Activated naive CD8-positive, alpha-beta T cell (primary cell): Measurements from ENCODE around the gene POLR3H.
"Not testable (repeated sequence)": the region's sequence is repeated elsewhere in the genome, so short reads cannot be mapped to it uniquely, and the experiment has no call there.

Experiments used
- H3K27ac Mint-ChIP-seq: one replicate; pipeline ENCODE4 v1.8.0; 2021; ENCODE audit warnings: mixed read lengths
- H3K27me3 Mint-ChIP-seq: one replicate; pipeline ENCODE4 v1.8.0; 2021; ENCODE audit warnings: mixed read lengths
- H3K36me3 Mint-ChIP-seq: one replicate; pipeline ENCODE4 v1.8.0; 2021; ENCODE audit warnings: mixed read lengths
- H3K4me1 Mint-ChIP-seq: one replicate; pipeline ENCODE4 v1.8.0; 2021; ENCODE audit warnings: low read depth, mixed read lengths
- H3K4me3 Mint-ChIP-seq: one replicate; pipeline ENCODE4 v1.8.0; 2021; ENCODE audit warnings: mild to moderate bottlenecking, mixed read lengths
- H3K9me3 Mint-ChIP-seq: one replicate; pipeline ENCODE4 v1.8.0; 2021; ENCODE audit warnings: low read depth, mixed read lengths

POLR3H gene

DNA sequence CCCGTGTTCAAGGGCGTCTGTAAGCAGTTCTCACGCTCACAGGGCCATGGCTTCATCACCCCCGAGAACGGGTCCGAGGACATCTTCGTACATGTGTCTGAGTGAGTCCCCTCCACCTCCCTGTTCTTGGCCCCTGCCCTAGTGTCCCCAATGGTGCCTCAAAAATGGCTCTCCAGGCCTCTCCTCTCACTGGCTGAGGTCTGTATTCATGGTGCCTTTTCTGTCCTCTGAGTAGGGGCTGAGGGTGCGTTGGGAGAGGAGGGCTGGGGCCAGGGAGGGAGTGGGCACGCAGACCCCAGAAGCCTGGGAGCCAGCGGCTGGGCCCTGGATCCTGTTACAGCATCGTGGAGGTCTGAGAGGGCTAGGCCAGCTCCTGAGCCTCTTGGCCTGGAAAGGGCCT is 29.4 kb upstream of the POLR3H start:
- Mint-ChIP-seq H3K27ac (no peak overlapping the region), H3K27me3 (no peaks in the 10 kb centered on the region), H3K36me3 (no peaks in the 10 kb centered on the region), H3K4me1 (no peaks in the 10 kb centered on the region), H3K4me3 (no peak overlapping the region), H3K9me3 (no peaks in the 10 kb centered on the region)

DNA sequence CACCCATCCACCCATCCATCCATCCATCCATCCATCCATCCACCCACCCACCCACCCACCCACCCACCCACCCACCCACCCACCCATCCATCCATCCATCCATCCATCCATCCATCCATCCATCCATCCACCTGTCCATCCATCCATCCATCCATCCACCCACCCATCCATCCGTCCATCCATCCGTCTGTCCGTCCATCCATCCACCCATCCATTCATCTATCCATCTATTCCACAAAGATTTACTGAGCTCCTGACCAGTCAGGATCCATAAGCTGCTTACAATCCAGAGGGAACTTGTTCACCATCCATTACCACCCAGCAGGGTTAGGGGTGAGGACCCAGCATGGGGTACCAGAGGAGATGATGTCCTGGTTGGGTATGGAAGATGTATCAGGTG is 28.0 kb upstream of the POLR3H start:
- not testable (repeated sequence) for H3K9me3 Mint-ChIP-seq, H3K27me3 Mint-ChIP-seq, H3K27ac Mint-ChIP-seq, H3K36me3 Mint-ChIP-seq, H3K4me1 Mint-ChIP-seq, H3K4me3 Mint-ChIP-seq

DNA sequence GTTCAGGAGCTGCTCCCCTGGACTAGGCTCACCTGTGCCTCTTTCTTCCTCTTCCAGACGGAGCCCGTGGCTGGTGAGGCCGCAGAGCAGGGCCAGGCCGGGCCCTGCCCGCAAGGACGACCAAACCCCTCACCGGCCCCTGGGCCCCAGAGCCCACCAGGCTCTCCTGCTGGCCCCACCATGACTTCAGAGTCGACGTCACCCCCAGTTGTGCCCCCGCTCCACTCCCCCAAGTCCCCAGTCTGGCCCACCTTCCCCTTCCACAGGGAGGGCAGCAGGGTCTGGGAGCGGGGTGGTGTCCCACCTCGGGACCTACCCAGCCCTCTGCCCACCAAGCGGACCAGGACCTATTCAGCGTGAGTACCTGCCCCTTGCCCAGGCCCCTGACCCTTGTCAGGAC is 27.5 kb upstream of the POLR3H start:
- H3K36me3 Mint-ChIP-seq: no peaks in the 10 kb centered on the region
- H3K27me3 Mint-ChIP-seq: no peaks in the 10 kb centered on the region
- H3K4me1 Mint-ChIP-seq: no peaks in the 10 kb centered on the region
- no peaks in the 10 kb centered on the region for H3K9me3 Mint-ChIP-seq
- no peak overlapping the region for H3K4me3 Mint-ChIP-seq
- H3K27ac Mint-ChIP-seq: no peak overlapping the region

DNA sequence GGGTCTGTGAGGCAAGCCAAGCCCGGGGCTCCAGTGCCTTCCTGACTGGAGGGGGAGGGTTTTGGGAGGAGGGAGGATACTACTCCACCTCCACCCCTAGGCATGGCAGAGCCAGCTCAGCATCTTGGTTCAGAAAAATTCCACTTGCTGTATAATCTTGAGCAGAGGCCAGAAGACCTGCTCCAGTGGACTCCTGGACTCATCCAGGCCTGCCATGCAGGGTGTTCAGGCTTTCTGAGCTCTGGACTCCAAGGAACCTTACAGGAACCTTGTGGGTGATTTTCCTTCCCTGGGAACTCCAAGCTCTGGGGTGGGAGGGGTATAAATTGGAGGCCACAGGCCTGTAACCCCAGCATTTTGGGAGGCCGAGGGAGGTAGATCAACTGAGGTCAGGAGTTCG is 26.0 kb upstream of the POLR3H start:
- Mint-ChIP-seq H3K4me3 (no peak overlapping the region), H3K9me3 (no peaks in the 10 kb centered on the region), H3K4me1 (no peaks in the 10 kb centered on the region), H3K36me3 (no peaks in the 10 kb centered on the region), H3K27me3 (no peaks in the 10 kb centered on the region), H3K27ac (no peak overlapping the region)

DNA sequence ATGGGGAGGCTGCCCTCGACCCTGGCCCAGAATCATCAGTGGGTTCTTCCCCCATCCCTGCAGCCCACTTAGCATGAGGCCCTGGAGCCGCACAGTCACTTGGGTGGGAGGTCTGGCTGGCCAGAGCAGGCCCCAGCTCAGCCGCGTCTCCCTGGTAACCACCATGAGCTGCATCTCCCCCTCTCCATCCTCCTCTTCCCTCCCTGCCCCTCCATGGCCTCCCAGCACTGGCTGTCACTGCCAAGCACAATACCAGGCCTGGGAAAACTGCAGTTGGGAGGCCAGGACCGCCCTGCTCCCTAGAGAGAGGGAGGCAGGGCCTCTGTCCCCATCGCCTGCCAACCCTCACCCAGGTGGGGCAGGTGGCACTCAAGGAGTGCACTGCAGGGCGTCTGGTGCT is 24.5 kb upstream of the POLR3H start:
- Mint-ChIP-seq H3K36me3 (no peaks in the 10 kb centered on the region), H3K27me3 (no peaks in the 10 kb centered on the region), H3K4me3 (no peak overlapping the region), H3K4me1 (no peaks in the 10 kb centered on the region), H3K9me3 (no peaks in the 10 kb centered on the region), H3K27ac (no peak overlapping the region)

GRCh38 chr22:41567512-41567768 is 23.2 kb upstream of the POLR3H start:
- H3K27me3 Mint-ChIP-seq: no peaks in the 10 kb centered on the region
- H3K4me3 Mint-ChIP-seq: no peak overlapping the region
- no peaks in the 10 kb centered on the region for H3K36me3 Mint-ChIP-seq
- H3K27ac Mint-ChIP-seq: no peak overlapping the region
- H3K9me3 Mint-ChIP-seq: no peaks in the 10 kb centered on the region
- no peaks in the 10 kb centered on the region for H3K4me1 Mint-ChIP-seq

DNA sequence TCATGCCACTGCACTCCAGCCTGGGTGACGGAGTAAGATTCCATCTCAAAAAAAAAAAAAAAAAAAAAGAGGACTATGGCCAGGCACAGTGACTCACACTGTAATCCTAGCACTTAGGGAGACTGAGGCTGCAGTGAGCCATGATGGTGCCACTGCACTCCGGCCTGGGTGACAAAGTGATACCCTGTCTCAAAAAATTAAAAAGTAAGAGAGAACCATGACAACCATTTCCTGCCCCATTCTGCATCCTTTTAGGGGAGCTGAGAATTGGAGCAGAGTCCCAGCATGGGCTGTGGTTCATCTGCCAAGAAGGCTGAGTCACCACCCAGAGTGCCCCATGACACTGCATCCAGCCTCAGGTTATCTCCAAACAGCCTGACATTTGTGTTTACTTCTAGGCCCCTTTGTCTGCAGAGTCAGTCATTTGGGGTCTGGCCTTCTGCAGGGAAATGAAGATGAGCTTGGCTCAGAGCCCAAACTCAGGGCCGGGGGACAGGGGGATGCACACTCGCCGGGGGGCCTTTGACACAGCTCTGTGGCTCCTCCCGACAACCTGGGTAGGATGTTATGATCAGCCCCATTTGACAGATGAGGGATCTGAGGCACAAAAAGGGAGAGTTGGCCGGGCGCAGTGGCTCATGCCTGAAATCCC is 21.3 kb upstream of the POLR3H start:
- Mint-ChIP-seq H3K9me3 (no peaks in the 10 kb centered on the region), H3K4me1 (no peaks in the 10 kb centered on the region), H3K4me3 (no peak overlapping the region), H3K27me3 (peaks cover 5% of the 10 kb centered on the region), H3K36me3 (no peaks in the 10 kb centered on the region), H3K27ac (no peak overlapping the region)

GRCh38 chr22:41564563-41564962 is 20.3 kb upstream of the POLR3H start:
- Mint-ChIP-seq H3K36me3 (no peaks in the 10 kb centered on the region), H3K27me3 (peaks cover 5% of the 10 kb centered on the region), H3K4me3 (no peak overlapping the region), H3K27ac (no peak overlapping the region), H3K9me3 (no peaks in the 10 kb centered on the region), H3K4me1 (no peaks in the 10 kb centered on the region)

DNA sequence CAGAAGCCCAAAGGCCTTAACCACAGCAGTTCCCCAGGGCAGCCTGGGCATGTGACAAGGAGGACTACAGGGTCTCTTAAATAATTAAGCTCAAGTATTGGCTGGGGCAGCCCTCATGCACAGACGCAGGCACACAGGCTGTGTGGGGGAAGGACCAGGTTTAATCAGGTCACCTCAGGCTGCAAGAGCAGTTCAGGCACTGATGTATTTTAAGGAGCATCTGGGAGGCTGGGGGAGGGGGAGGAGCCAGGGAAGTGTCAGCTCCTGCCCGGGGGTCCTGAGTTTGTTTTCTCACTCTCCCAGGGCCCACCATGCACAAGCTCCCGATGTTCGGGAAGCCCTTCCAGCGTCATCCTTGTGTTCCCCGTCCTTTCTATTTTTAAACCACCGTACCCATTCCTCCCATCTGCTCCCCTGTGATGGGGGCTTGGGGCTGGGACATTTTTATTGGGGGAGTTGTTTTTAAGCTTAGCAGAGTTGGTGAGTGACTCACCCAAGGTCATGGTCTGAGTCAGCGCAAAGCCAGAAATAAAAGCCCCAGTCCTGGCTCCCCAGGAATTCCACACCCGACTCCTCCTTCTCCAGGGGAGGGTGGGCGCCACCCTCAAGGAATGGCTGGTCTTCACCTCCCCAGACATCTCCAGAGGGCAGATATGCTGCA is 18.9 kb upstream of the POLR3H start:
- Mint-ChIP-seq H3K4me1 (no peaks in the 10 kb centered on the region), H3K27ac (no peak overlapping the region), H3K27me3 (peaks cover 5% of the 10 kb centered on the region), H3K36me3 (no peaks in the 10 kb centered on the region), H3K4me3 (no peak overlapping the region), H3K9me3 (no peaks in the 10 kb centered on the region)

DNA sequence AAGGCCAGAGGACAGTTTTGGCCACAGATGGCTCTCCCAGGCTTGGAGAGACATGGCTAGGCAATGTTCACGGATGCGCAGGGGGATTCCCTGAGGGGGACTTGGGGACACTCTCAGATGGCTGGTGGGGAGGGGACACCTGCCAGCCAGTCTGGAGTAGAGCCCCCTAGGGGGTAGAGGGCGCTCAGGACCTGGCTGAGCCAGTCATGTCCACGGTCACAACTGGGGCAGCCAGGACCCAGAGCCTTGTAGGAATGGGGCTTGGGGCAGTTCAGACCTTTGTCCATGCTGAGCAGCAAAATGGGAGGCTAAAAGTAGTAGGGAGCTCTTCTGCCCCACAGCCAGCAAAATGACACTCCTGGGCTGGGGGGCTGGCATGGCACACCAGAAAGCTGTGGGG is 18.2 kb upstream of the POLR3H start:
- peaks cover 5% of the 10 kb centered on the region for H3K27me3 Mint-ChIP-seq

DNA sequence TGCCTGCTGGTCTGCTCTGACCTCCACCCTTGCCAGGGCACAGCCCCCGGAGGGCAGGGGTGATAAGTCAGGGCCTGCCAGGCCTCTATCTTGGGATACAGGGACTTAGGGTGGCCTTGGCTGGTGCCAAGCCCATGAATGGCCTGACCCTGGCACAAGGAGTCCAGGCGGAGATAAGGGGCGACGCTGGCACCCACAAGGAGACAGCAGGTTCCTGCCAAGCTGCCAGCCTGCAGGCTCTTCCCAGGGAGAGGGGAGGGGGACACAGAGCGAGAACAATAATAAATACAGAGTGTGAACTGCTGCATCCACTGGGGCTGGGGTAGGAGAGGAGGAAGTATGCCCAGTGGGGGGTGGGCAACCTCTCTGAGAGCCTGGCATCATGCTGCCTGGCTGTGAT is 17.5 kb upstream of the POLR3H start:
- Mint-ChIP-seq H3K4me1 (peaks cover 1% of the 10 kb centered on the region), H3K4me3 (no peak overlapping the region), H3K27ac (no peak overlapping the region), H3K36me3 (no peaks in the 10 kb centered on the region), H3K9me3 (no peaks in the 10 kb centered on the region), H3K27me3 (peaks cover 7% of the 10 kb centered on the region)

More for the DNA sequence above, 18.2 kb upstream of the POLR3H start:
- Mint-ChIP-seq H3K9me3 (no peaks in the 10 kb centered on the region), H3K27ac (no peak overlapping the region), H3K4me1 (no peaks in the 10 kb centered on the region), H3K4me3 (no peak overlapping the region), H3K36me3 (no peaks in the 10 kb centered on the region)

- no peaks in the 10 kb centered on the region for H3K36me3 Mint-ChIP-seq
- peaks cover 8% of the 10 kb centered on the region for H3K27me3 Mint-ChIP-seq
- H3K27ac Mint-ChIP-seq: no peak overlapping the region
- no peak overlapping the region for H3K4me3 Mint-ChIP-seq
- no peaks in the 10 kb centered on the region for H3K9me3 Mint-ChIP-seq
- peaks cover 3% of the 10 kb centered on the region for H3K4me1 Mint-ChIP-seq
These were observed 17.1 kb upstream of the POLR3H start for GRCh38 chr22:41561335-41561734.

GRCh38 chr22:41560095-41560471 is 15.8 kb upstream of the POLR3H start:
- Mint-ChIP-seq H3K4me1 (peaks cover 4% of the 10 kb centered on the region), H3K9me3 (no peaks in the 10 kb centered on the region), H3K27me3 (peaks cover 9% of the 10 kb centered on the region), H3K4me3 (no peak overlapping the region), H3K36me3 (no peaks in the 10 kb centered on the region), H3K27ac (no peak overlapping the region)

GRCh38 chr22:41558241-41558630 is 14.0 kb upstream of the POLR3H start:
- not testable (repeated sequence) for H3K27me3 Mint-ChIP-seq, H3K36me3 Mint-ChIP-seq, H3K9me3 Mint-ChIP-seq, H3K4me3 Mint-ChIP-seq, H3K27ac Mint-ChIP-seq, H3K4me1 Mint-ChIP-seq

- peaks cover 9% of the 10 kb centered on the region for H3K27me3 Mint-ChIP-seq
- peaks cover 4% of the 10 kb centered on the region for H3K4me1 Mint-ChIP-seq
- H3K36me3 Mint-ChIP-seq: no peaks in the 10 kb centered on the region
- no peak overlapping the region for H3K27ac Mint-ChIP-seq
- H3K4me3 Mint-ChIP-seq: no peak overlapping the region
- H3K9me3 Mint-ChIP-seq: no peaks in the 10 kb centered on the region
These were observed 13.4 kb upstream of the POLR3H start for GRCh38 chr22:41557401-41558240.

DNA sequence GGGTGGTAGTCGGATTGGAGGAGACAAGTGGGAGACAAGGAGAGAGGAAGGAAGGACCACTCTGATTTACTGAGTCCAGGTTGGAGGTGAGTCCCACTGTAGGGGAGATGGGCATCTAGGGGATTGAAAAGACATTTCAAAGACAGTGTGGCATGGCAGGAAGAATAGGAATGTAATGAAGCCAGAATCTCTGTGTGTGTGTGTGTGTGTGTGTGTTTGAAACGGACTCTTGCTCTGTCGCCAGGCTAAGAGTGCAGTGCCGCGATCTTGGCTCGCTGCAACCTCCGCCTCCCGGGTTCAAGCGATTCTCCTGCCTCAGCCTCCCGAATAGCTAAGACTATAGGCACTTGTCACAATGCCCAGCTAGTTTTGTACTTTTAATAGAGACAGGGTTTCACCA is 12.3 kb upstream of the POLR3H start:
- peaks cover 4% of the 10 kb centered on the region for H3K4me1 Mint-ChIP-seq
- H3K27ac Mint-ChIP-seq: no peak overlapping the region
- peaks cover 9% of the 10 kb centered on the region for H3K27me3 Mint-ChIP-seq
- H3K4me3 Mint-ChIP-seq: no peak overlapping the region
- no peaks in the 10 kb centered on the region for H3K9me3 Mint-ChIP-seq
- H3K36me3 Mint-ChIP-seq: no peaks in the 10 kb centered on the region
